GM06990 (cell line): ENCODE results near the gene DSC2.

Source experiments
- DNase-seq: peaks from one replicate; pipeline ENCODE4 v3.0.0-alpha.2; 2011; ENCODE audit not compliant: insufficient read length; ENCODE audit errors: extremely low read depth
- H3K27me3 ChIP-seq: replicated peaks from 2 replicates; pipeline ENCODE4 v1.6.0; 2011; ENCODE audit warnings: low read length; ENCODE audit not compliant: control insufficient read depth, insufficient read depth
- H3K36me3 ChIP-seq: 2 replicates; pipeline ENCODE4 v1.5.1; 2011; ENCODE audit warnings: low read length; ENCODE audit not compliant: control insufficient read depth, insufficient read depth
- H3K4me3 ChIP-seq: replicated peaks from 2 replicates; pipeline ENCODE4 v1.5.1; 2011; ENCODE audit warnings: low read depth, mild to moderate bottlenecking, control low read depth, low read length
- CTCF ChIP-seq: IDR thresholded peaks from 2 replicates; pipeline ENCODE4 v1.5.1; 2011; ENCODE audit warnings: low read length, control low read depth, mild to moderate bottlenecking, inconsistent platforms; ENCODE audit not compliant: insufficient read depth, poor library complexity, severe bottlenecking

The DSC2 gene

GRCh38 chr18:31058897-31059296 lies 43.3 kb downstream of the DSC2 start:
- no peak for DNase-seq
- Histone ChIP-seq H3K36me3 (no peaks in the 10 kb centered on the region), H3K27me3 (no peaks in the 10 kb centered on the region), H3K4me3 (no peak overlapping the region)
- TF ChIP-seq CTCF, result no peak

GRCh38 chr18:31057917-31058316 lies 44.3 kb downstream of the DSC2 start:
- H3K27me3 ChIP-seq, result no peaks in the 10 kb centered on the region
- H3K36me3 ChIP-seq, result no peaks in the 10 kb centered on the region
- no peak overlapping the region for H3K4me3 ChIP-seq
- no peak for TF ChIP-seq CTCF
- no peak for DNase-seq

- no peak overlapping the region for H3K4me3 ChIP-seq
- TF ChIP-seq CTCF, result no peak
- DNase-seq, result no peak
- no peaks in the 10 kb centered on the region for H3K36me3 ChIP-seq
- H3K27me3 ChIP-seq, result no peaks in the 10 kb centered on the region
These were observed 45.2 kb downstream of the DSC2 start for GRCh38 chr18:31057051-31057450.

- Histone ChIP-seq H3K4me3 (no peak overlapping the region), H3K27me3 (no peaks in the 10 kb centered on the region), H3K36me3 (no peaks in the 10 kb centered on the region)
- DNase-seq, result no peak
- TF ChIP-seq CTCF, result no peak
These were observed 45.9 kb downstream of the DSC2 start for GRCh38 chr18:31056296-31056695.

- no peak for TF ChIP-seq CTCF
- no peak overlapping the region for H3K4me3 ChIP-seq
- no peaks in the 10 kb centered on the region for H3K36me3 ChIP-seq
- no peaks in the 10 kb centered on the region for H3K27me3 ChIP-seq
- DNase-seq, result no peak
These were observed 51.6 kb downstream of the DSC2 start for GRCh38 chr18:31050635-31051034.

- H3K36me3 ChIP-seq, result no peaks in the 10 kb centered on the region
These were observed 53.0 kb downstream of the DSC2 start for GRCh38 chr18:31049189-31049588.

More at GRCh38 chr18:31049189-31049588, 53.0 kb downstream of the DSC2 start:
- no peak for DNase-seq
- H3K4me3 ChIP-seq, result no peak overlapping the region
- no peak for TF ChIP-seq CTCF
- H3K27me3 ChIP-seq, result no peaks in the 10 kb centered on the region
